Liver (tissue), 9 donors: ENCODE results near the gene AUNIP. TPM values are rescaled to one million over a fixed set of nuclear protein-coding genes. Genes with fewer than 3 reads are reported as not detected.

Experiments
- DNase-seq: peaks from one replicate; pipeline ENCODE4 v3.0.0-alpha.2; 2017; ENCODE audit warnings: low spot score
- H3K27ac ChIP-seq, 2 donors: one replicate each; pipeline ENCODE4 v1.7.0; 2013; ENCODE audit warnings: inconsistent platforms in 2 of 2, low read length in 2 of 2, control low read depth in 1 of 2, low read depth in 1 of 2, mild to moderate bottlenecking in 1 of 2
- H3K27me3 ChIP-seq, 4 donors: one replicate each; pipeline versions ENCODE4 v1.6.1 to v1.7.0; 2013; ENCODE audit warnings: low read length in 3 of 4, inconsistent platforms in 1 of 4, mild to moderate bottlenecking in 1 of 4, moderate library complexity in 1 of 4; ENCODE audit not compliant: control insufficient read depth in 4 of 4, insufficient read depth in 4 of 4
- H3K36me3 ChIP-seq, 4 donors: one replicate each; pipeline versions ENCODE4 v1.6.1 to v1.7.0; 2013; ENCODE audit warnings: low read length in 3 of 4, mild to moderate bottlenecking in 3 of 4, low read depth in 1 of 4, moderate library complexity in 1 of 4; ENCODE audit not compliant: control insufficient read depth in 4 of 4, insufficient read depth in 3 of 4
- H3K4me1 ChIP-seq, 4 donors: one replicate each; pipeline versions ENCODE4 v1.6.1 to v1.7.0; 2013; ENCODE audit warnings: low read length in 3 of 4, mild to moderate bottlenecking in 3 of 4, moderate library complexity in 1 of 4; ENCODE audit not compliant: control insufficient read depth in 4 of 4, insufficient read depth in 4 of 4
- H3K4me3 ChIP-seq, 3 donors: one replicate each; pipeline versions ENCODE4 v1.6.1 to v1.7.0; 2013; ENCODE audit warnings: low read length in 3 of 3, control low read depth in 1 of 3, low read depth in 1 of 3, mild to moderate bottlenecking in 1 of 3
- H3K9ac ChIP-seq, 2 donors: one replicate each; pipeline ENCODE4 v1.7.0; 2013; ENCODE audit warnings: low read length in 2 of 2, mild to moderate bottlenecking in 2 of 2, moderate library complexity in 2 of 2, control low read depth in 1 of 2, low read depth in 1 of 2
- H3K9me3 ChIP-seq, 4 donors: one replicate each; pipeline versions ENCODE4 v1.6.1 to v1.7.0; 2013; ENCODE audit warnings: low read length in 3 of 4; ENCODE audit not compliant: control insufficient read depth in 4 of 4
- EGR1 ChIP-seq, 2 donors: IDR thresholded peaks; 2 replicates each; pipeline ENCODE4 v1.6.1; 2016 to 2018; ENCODE audit warnings: antibody characterized with exemption in 2 of 2, low read depth in 2 of 2
- FOXA1 ChIP-seq: IDR thresholded peaks from 2 replicates; pipeline ENCODE4 v1.6.1; 2016; ENCODE audit warnings: antibody characterized with exemption
- FOXA2 ChIP-seq: IDR thresholded peaks from 2 replicates; pipeline ENCODE4 v1.6.1; 2016; ENCODE audit warnings: antibody characterized with exemption
- HNF4A ChIP-seq, 2 donors: conservative IDR thresholded peaks; 2 replicates each; pipeline ENCODE4 v1.6.1; 2016; ENCODE audit warnings: antibody characterized with exemption in 2 of 2, mild to moderate bottlenecking in 2 of 2
- HNF4G ChIP-seq: IDR thresholded peaks from 2 replicates; pipeline ENCODE4 v1.6.1; 2016; ENCODE audit warnings: antibody characterized with exemption
- JUND ChIP-seq, 2 donors: IDR thresholded peaks; 2 replicates each; pipeline ENCODE4 v1.6.1; 2016; ENCODE audit warnings: antibody characterized with exemption in 2 of 2
- NR2F2 ChIP-seq: IDR thresholded peaks from 2 replicates; pipeline ENCODE4 v1.6.1; 2016; ENCODE audit warnings: antibody characterized with exemption
- RAD21 ChIP-seq, 2 donors: IDR thresholded peaks; 2 replicates each; pipeline ENCODE4 v1.6.1; 2016; ENCODE audit warnings: antibody characterized with exemption in 2 of 2, mild to moderate bottlenecking in 2 of 2
- RXRA ChIP-seq, 2 donors: IDR thresholded peaks; 2 replicates each; pipeline ENCODE4 v1.6.1; 2017 to 2018; ENCODE audit warnings: antibody characterized with exemption in 2 of 2, mild to moderate bottlenecking in 1 of 2
- SP1 ChIP-seq: IDR thresholded peaks from 2 replicates; pipeline ENCODE4 v1.6.1; 2018; ENCODE audit warnings: antibody characterized with exemption, mild to moderate bottlenecking
- TAF1 ChIP-seq: conservative IDR thresholded peaks from 2 replicates; pipeline ENCODE4 v1.6.1; 2016; ENCODE audit warnings: antibody characterized with exemption, mild to moderate bottlenecking
- YY1 ChIP-seq: IDR thresholded peaks from 2 replicates; pipeline ENCODE4 v1.6.1; 2016; ENCODE audit warnings: antibody characterized with exemption, mild to moderate bottlenecking
- WGBS: extraction: QIAGEN DNeasy Blood & Tissue Kit; methylation state at CpG from one replicate; pipeline ENCODE4 v1.1.7; 2013; 5-methylcytosine and 5-hydroxymethylcytosine counted together
- polyA plus RNA-seq, 2 donors: library from polyadenylated mRNA; stranded (reverse) in 1 of 2; unstranded in 1 of 2; fragments of 200-250 nt in 1 of 2; fragments of >200 nt in 1 of 2; fragmentation: Nextera tagmentation in 1 of 2; extraction: Ambion mirVana in 1 of 2; gene quantifications; one replicate each; pipeline versions ENCODE4 v1.2.1 to v1.2.3, GENCODE V29; 2013 to 2015
- total RNA-seq, 2 donors: library from RNA; depleted of rRNA; stranded (reverse); fragments of >200 nt; gene quantifications; one replicate each; pipeline ENCODE4 v1.2.3, GENCODE V29; 2014
- TF ChIP-seq, protein P1 (sequence below): IDR thresholded peaks from 2 replicates; pipeline ENCODE4 v1.6.1; 2016; ENCODE audit warnings: antibody characterized with exemption
- TF ChIP-seq, protein P2 (sequence below): IDR thresholded peaks from 2 replicates; pipeline ENCODE4 v1.6.1; 2016; ENCODE audit warnings: antibody characterized with exemption, mild to moderate bottlenecking
- TF ChIP-seq, protein P3 (sequence below): IDR thresholded peaks from 2 replicates; pipeline ENCODE4 v1.6.1; 2016; ENCODE audit warnings: antibody characterized with exemption
- donor health status: healthy.
- donor health status: healthy.
- donor health status: healthy.
- donor health status: healthy.
- donor health status: healthy.

The AUNIP gene
- total and polyA plus RNA-seq, 4 donors = 0.18 to 9.0 (median 0.56) TPM; not detected in 1

DNA sequence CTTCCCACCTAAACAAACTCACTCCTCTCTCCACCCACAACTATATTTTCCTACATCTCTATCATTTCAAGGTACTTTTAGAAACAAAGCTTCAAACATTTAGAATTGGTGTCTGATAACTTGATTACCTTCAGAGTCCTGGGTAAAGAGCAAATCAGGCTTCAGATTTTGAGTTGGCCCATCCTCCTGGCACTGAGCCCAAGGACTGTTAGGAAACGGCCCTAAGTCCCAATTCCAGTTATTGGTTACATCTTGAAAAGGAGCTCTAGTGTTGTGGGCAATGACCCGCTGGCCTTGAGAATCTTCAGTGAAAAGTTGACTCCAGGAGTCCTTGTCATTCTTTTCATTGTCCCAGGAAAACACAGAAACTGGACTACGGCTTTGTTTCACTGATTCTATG is 24.4 kb downstream of the AUNIP start:
- TF ChIP-seq RAD21 (IDR thresholded peaks at IDR 0.05) = no peak
- TF ChIP-seq FOXA2 = no peak
- no peak for TF ChIP-seq NR2F2
- no peak for TF ChIP-seq HNF4G
- TF ChIP-seq SP1 = no peak
- no peak for TF ChIP-seq HNF4A (conservative IDR thresholded peaks at IDR 0.05)
- TF ChIP-seq YY1 = no peak
- TF ChIP-seq, protein P1, sequence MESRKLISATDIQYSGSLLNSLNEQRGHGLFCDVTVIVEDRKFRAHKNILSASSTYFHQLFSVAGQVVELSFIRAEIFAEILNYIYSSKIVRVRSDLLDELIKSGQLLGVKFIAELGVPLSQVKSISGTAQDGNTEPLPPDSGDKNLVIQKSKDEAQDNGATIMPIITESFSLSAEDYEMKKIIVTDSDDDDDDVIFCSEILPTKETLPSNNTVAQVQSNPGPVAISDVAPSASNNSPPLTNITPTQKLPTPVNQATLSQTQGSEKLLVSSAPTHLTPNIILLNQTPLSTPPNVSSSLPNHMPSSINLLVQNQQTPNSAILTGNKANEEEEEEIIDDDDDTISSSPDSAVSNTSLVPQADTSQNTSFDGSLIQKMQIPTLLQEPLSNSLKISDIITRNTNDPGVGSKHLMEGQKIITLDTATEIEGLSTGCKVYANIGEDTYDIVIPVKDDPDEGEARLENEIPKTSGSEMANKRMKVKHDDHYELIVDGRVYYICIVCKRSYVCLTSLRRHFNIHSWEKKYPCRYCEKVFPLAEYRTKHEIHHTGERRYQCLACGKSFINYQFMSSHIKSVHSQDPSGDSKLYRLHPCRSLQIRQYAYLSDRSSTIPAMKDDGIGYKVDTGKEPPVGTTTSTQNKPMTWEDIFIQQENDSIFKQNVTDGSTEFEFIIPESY = no peak
- TF ChIP-seq JUND (IDR thresholded peaks at IDR 0.05) = no peak
- TF ChIP-seq FOXA1 = no peak
- TF ChIP-seq, protein P2, sequence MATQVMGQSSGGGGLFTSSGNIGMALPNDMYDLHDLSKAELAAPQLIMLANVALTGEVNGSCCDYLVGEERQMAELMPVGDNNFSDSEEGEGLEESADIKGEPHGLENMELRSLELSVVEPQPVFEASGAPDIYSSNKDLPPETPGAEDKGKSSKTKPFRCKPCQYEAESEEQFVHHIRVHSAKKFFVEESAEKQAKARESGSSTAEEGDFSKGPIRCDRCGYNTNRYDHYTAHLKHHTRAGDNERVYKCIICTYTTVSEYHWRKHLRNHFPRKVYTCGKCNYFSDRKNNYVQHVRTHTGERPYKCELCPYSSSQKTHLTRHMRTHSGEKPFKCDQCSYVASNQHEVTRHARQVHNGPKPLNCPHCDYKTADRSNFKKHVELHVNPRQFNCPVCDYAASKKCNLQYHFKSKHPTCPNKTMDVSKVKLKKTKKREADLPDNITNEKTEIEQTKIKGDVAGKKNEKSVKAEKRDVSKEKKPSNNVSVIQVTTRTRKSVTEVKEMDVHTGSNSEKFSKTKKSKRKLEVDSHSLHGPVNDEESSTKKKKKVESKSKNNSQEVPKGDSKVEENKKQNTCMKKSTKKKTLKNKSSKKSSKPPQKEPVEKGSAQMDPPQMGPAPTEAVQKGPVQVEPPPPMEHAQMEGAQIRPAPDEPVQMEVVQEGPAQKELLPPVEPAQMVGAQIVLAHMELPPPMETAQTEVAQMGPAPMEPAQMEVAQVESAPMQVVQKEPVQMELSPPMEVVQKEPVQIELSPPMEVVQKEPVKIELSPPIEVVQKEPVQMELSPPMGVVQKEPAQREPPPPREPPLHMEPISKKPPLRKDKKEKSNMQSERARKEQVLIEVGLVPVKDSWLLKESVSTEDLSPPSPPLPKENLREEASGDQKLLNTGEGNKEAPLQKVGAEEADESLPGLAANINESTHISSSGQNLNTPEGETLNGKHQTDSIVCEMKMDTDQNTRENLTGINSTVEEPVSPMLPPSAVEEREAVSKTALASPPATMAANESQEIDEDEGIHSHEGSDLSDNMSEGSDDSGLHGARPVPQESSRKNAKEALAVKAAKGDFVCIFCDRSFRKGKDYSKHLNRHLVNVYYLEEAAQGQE = no peak
- TF ChIP-seq, protein P3, sequence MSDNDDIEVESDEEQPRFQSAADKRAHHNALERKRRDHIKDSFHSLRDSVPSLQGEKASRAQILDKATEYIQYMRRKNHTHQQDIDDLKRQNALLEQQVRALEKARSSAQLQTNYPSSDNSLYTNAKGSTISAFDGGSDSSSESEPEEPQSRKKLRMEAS = no peak
- TF ChIP-seq EGR1 (IDR thresholded peaks at IDR 0.05; ENCODE audit: low read depth in 2 of 2) = no peak
- TF ChIP-seq TAF1 = no peak
- DNase-seq = no peak
- Histone ChIP-seq H3K4me1 (no peaks in the 10 kb centered on the region), H3K36me3 (peaks cover 11 to 40% (median 38%) of the 10 kb centered on the region in 4 donors), H3K27ac (no peak overlapping the region), H3K27me3 (no peaks in the 10 kb centered on the region), H3K4me3 (no peak overlapping the region), H3K9me3 (no peaks in the 10 kb centered on the region), H3K9ac (no peak overlapping the region)
- WGBS = 67% methylated on average over 3 of the region's 3 CpGs

DNA sequence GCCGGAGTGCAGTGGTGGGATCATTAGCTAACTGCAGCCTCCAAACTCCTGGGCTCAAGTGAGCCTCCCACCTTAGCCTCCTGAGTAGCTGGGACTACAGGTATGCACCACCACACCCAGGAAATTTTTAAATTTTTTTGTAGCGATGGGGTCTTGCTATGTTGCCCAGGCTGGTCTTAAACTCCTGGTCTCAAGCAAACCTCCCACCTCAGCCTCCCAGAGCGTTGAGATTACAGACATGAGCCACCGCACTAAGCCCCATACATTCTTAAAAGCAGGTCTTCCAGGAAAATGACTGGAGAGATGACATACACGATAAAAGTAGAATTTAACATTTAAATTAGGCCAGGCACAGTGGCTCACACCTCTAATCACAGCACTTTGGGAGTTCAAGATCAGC is 26.1 kb downstream of the AUNIP start:
- Histone ChIP-seq H3K9ac (no peak overlapping the region), H3K27me3 (no peaks in the 10 kb centered on the region), H3K9me3 (no peaks in the 10 kb centered on the region), H3K27ac (no peak overlapping the region), H3K4me1 (no peaks in the 10 kb centered on the region), H3K4me3 (no peak overlapping the region), H3K36me3 (peaks cover 16 to 57% (median 53%) of the 10 kb centered on the region in 4 donors)
- no peak for TF ChIP-seq RXRA (IDR thresholded peaks at IDR 0.05)
- no peak for TF ChIP-seq HNF4A (conservative IDR thresholded peaks at IDR 0.05)
- TF ChIP-seq SP1 = no peak
- TF ChIP-seq FOXA1 = no peak
- no peak for TF ChIP-seq EGR1 (IDR thresholded peaks at IDR 0.05; ENCODE audit: low read depth in 2 of 2)
- TF ChIP-seq TAF1 = no peak
- TF ChIP-seq, protein P2 = no peak
- TF ChIP-seq, protein P1 = no peak
- TF ChIP-seq JUND (IDR thresholded peaks at IDR 0.05) = no peak
- TF ChIP-seq RAD21 (IDR thresholded peaks at IDR 0.05) = no peak
- WGBS = 96% methylated on average over 5 of the region's 5 CpGs
- no peak for DNase-seq
